Hepatocyte (in vitro differentiated cells): ENCODE measurements around the gene CNTNAP2. TPM values are rescaled to one million over a fixed set of nuclear protein-coding genes. Genes with fewer than 3 reads are reported as not detected.

ENCODE experiments used
- DNase-seq: peaks from one replicate; pipeline ENCODE4 v3.0.0-alpha.2; 2016; ENCODE audit warnings: low spot score
- H2AFZ ChIP-seq: fragments of 200-600 bp; sonication (generic); 2 replicates; pipeline ENCODE4 v1.6.0; 2016; ENCODE audit warnings: antibody characterized with exemption, mild to moderate bottlenecking
- H3K27ac ChIP-seq: fragments of 200-600 bp; sonication (generic); 2 replicates; pipeline ENCODE4 v1.5.1; 2016; ENCODE audit warnings: mild to moderate bottlenecking
- H3K27me3 ChIP-seq: fragments of 200-600 bp; sonication (generic); 2 replicates; pipeline ENCODE4 v1.6.1; 2016
- H3K36me3 ChIP-seq: fragments of 200-600 bp; sonication (generic); replicated peaks from 2 replicates; pipeline ENCODE4 v1.5.1; 2016; ENCODE audit warnings: low read depth; ENCODE audit not compliant: insufficient read depth
- H3K4me1 ChIP-seq: fragments of 200-600 bp; sonication (generic); 2 replicates; pipeline ENCODE4 v1.5.1; 2016; ENCODE audit warnings: mild to moderate bottlenecking, moderate library complexity; ENCODE audit not compliant: insufficient read depth
- H3K4me2 ChIP-seq: fragments of 200-600 bp; sonication (generic); 2 replicates; pipeline ENCODE4 v1.6.0; 2016
- H3K4me3 ChIP-seq: fragments of 200-600 bp; sonication (generic); 2 replicates; pipeline ENCODE4 v1.5.1; 2016; ENCODE audit warnings: mild to moderate bottlenecking
- H3K79me2 ChIP-seq: fragments of 200-600 bp; sonication (generic); 2 replicates; pipeline ENCODE4 v1.6.0; 2017; ENCODE audit warnings: mild to moderate bottlenecking
- H3K9me2 ChIP-seq: fragments of 200-600 bp; sonication (generic); replicated peaks from 2 replicates; pipeline ENCODE4 v1.6.0; 2017; ENCODE audit warnings: mild to moderate bottlenecking; ENCODE audit not compliant: insufficient read depth
- H3K9me3 ChIP-seq: fragments of 200-600 bp; sonication (generic); 2 replicates; pipeline ENCODE4 v1.5.1; 2016; ENCODE audit warnings: low read depth, mild to moderate bottlenecking
- H4K20me1 ChIP-seq: fragments of 200-600 bp; sonication (generic); 2 replicates; pipeline ENCODE4 v1.6.0; 2016; ENCODE audit warnings: mild to moderate bottlenecking; ENCODE audit not compliant: insufficient read depth, poor library complexity, severe bottlenecking
- CTCF ChIP-seq: fragments of 200-600 bp; sonication (generic); IDR thresholded peaks from 2 replicates; pipeline ENCODE4 v1.5.1; 2016; ENCODE audit warnings: antibody characterized with exemption, mild to moderate bottlenecking; ENCODE audit not compliant: poor library complexity
- EZH2 ChIP-seq: fragments of 200-600 bp; sonication (generic); IDR thresholded peaks from 2 replicates; pipeline ENCODE4 v1.6.1; 2016; ENCODE audit warnings: antibody characterized with exemption, mild to moderate bottlenecking, borderline replicate concordance
- EZH2phosphoT487 ChIP-seq: fragments of 200-600 bp; sonication (generic); IDR thresholded peaks from one replicate; pipeline ENCODE4 v1.6.1; 2018; ENCODE audit warnings: antibody characterized with exemption, mild to moderate bottlenecking, low read depth, moderate library complexity; ENCODE audit not compliant: unreplicated experiment, severe bottlenecking
- WGBS: methylation state at CpG from one replicate; pipeline ENCODE4 v1.1.6; 2016; ENCODE audit warnings: low lambda C conversion rate; ENCODE audit errors: missing lambda C conversion rate; 5-methylcytosine and 5-hydroxymethylcytosine counted together
- polyA plus RNA-seq: library from polyadenylated mRNA; unstranded; fragments of >200 nt; fragmentation: Nextera tagmentation; extraction: Ambion mirVana; gene quantifications from 2 replicates; pipeline ENCODE4 v1.2.1, GENCODE V29; 2016
- total RNA-seq: library from RNA; depleted of rRNA; stranded (reverse); fragments of >200 nt; gene quantifications from 2 replicates; pipeline ENCODE4 v1.2.3, GENCODE V29; 2014

CNTNAP2 gene
- total and polyA plus RNA-seq, 2 experiments from 2014 or later, result 7.5 to 14.7 TPM

GRCh38 chr7:146658604-146659003, 542.0 kb downstream of the CNTNAP2 start:
- WGBS, result 86% methylated on average over 4 of the region's 4 CpGs
- no peak overlapping the region for H3K4me2 ChIP-seq
- H3K9me2 ChIP-seq, result no peaks in the 10 kb centered on the region
- H3K9me3 ChIP-seq, result no peaks in the 10 kb centered on the region
- H3K27me3 ChIP-seq, result no peaks in the 10 kb centered on the region
- TF ChIP-seq CTCF (no peak), EZH2phosphoT487 (no peak), EZH2 (no peak)
- H3K79me2 ChIP-seq, result no peaks in the 10 kb centered on the region
- H3K4me3 ChIP-seq, result no peak overlapping the region
- no peaks in the 10 kb centered on the region for H3K4me1 ChIP-seq
- no peak for DNase-seq
- H3K27ac ChIP-seq, result no peak overlapping the region
- no peak overlapping the region for H2AFZ ChIP-seq
- H4K20me1 ChIP-seq, result no peaks in the 10 kb centered on the region
- H3K36me3 ChIP-seq, result no peaks in the 10 kb centered on the region

GRCh38 chr7:146659732-146660131, 543.1 kb downstream of the CNTNAP2 start:
- WGBS, result 70% methylated on average over 3 of the region's 3 CpGs
- H3K4me1 ChIP-seq, result no peaks in the 10 kb centered on the region
- TF ChIP-seq EZH2, result no peak
- no peak for TF ChIP-seq EZH2phosphoT487
- no peak for TF ChIP-seq CTCF
- no peaks in the 10 kb centered on the region for H3K36me3 ChIP-seq
- H2AFZ ChIP-seq, result no peak overlapping the region
- H3K4me3 ChIP-seq, result no peak overlapping the region
- no peaks in the 10 kb centered on the region for H3K27me3 ChIP-seq
- H3K4me2 ChIP-seq, result no peak overlapping the region
- H3K27ac ChIP-seq, result no peak overlapping the region
- H3K9me3 ChIP-seq, result no peaks in the 10 kb centered on the region
- no peak for DNase-seq
- H3K9me2 ChIP-seq, result no peaks in the 10 kb centered on the region
- H4K20me1 ChIP-seq, result no peaks in the 10 kb centered on the region
- no peaks in the 10 kb centered on the region for H3K79me2 ChIP-seq

GRCh38 chr7:146660839-146661238, 544.2 kb downstream of the CNTNAP2 start:
- Histone ChIP-seq H3K27ac (no peak overlapping the region), H4K20me1 (no peaks in the 10 kb centered on the region), H3K4me1 (no peaks in the 10 kb centered on the region), H3K79me2 (no peaks in the 10 kb centered on the region), H3K4me3 (no peak overlapping the region), H3K36me3 (no peaks in the 10 kb centered on the region), H3K4me2 (no peak overlapping the region), H2AFZ (no peak overlapping the region), H3K9me2 (no peaks in the 10 kb centered on the region), H3K27me3 (no peaks in the 10 kb centered on the region), H3K9me3 (no peaks in the 10 kb centered on the region)
- TF ChIP-seq EZH2phosphoT487 (no peak), CTCF (no peak), EZH2 (no peak)
- DNase-seq, result no peak
- WGBS, result 29% methylated on average over 5 of the region's 5 CpGs

GRCh38 chr7:146661435-146661834, 544.8 kb downstream of the CNTNAP2 start:
- H3K36me3 ChIP-seq, result no peaks in the 10 kb centered on the region
- H3K79me2 ChIP-seq, result no peaks in the 10 kb centered on the region
- H3K4me1 ChIP-seq, result no peaks in the 10 kb centered on the region
- no peak overlapping the region for H3K4me2 ChIP-seq
- no peaks in the 10 kb centered on the region for H3K9me3 ChIP-seq
- H2AFZ ChIP-seq, result no peak overlapping the region
- no peaks in the 10 kb centered on the region for H3K9me2 ChIP-seq
- H4K20me1 ChIP-seq, result no peaks in the 10 kb centered on the region
- DNase-seq, result no peak
- no peak overlapping the region for H3K4me3 ChIP-seq
- TF ChIP-seq EZH2, result no peak
- H3K27ac ChIP-seq, result no peak overlapping the region
- no peaks in the 10 kb centered on the region for H3K27me3 ChIP-seq
